ENCODE data around the gene TMEM225B.

- TF ChIP-seq, protein P1, sequence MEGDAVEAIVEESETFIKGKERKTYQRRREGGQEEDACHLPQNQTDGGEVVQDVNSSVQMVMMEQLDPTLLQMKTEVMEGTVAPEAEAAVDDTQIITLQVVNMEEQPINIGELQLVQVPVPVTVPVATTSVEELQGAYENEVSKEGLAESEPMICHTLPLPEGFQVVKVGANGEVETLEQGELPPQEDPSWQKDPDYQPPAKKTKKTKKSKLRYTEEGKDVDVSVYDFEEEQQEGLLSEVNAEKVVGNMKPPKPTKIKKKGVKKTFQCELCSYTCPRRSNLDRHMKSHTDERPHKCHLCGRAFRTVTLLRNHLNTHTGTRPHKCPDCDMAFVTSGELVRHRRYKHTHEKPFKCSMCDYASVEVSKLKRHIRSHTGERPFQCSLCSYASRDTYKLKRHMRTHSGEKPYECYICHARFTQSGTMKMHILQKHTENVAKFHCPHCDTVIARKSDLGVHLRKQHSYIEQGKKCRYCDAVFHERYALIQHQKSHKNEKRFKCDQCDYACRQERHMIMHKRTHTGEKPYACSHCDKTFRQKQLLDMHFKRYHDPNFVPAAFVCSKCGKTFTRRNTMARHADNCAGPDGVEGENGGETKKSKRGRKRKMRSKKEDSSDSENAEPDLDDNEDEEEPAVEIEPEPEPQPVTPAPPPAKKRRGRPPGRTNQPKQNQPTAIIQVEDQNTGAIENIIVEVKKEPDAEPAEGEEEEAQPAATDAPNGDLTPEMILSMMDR (IDR thresholded peaks at IDR 0.05 in 2 of 3, conservative IDR thresholded peaks at IDR 0.05 in 1 of 3; ENCODE audit: borderline replicate concordance in 1 of 3, insufficient read depth in 1 of 3, low read depth in 2 of 3, low read length in 2 of 3), result no peak
- TF ChIP-seq EZH2 (IDR thresholded peaks at IDR 0.05), result no peak
Measured at GRCh38 chr7:99557196-99557607, 40.9 kb upstream of the TMEM225B start.
